GM12875 (cell line): ENCODE data around the gene NNT.

Experiments
- H3K4me3 ChIP-seq: one replicate; pipeline ENCODE4 v1.5.1; 2011; ENCODE audit warnings: low read depth, low read length, control low read depth
- CTCF ChIP-seq: IDR thresholded peaks from 2 replicates; pipeline ENCODE4 v1.5.1; 2011; ENCODE audit warnings: low read depth, mild to moderate bottlenecking, control low read depth, inconsistent platforms, low read length, moderate library complexity, borderline replicate concordance; ENCODE audit not compliant: insufficient read depth

Gene NNT

GRCh38 chr5:43638546-43638945 lies 35.6 kb downstream of the NNT start:
- TF ChIP-seq CTCF = no peak
- H3K4me3 ChIP-seq = no peak overlapping the region

- no peak overlapping the region for H3K4me3 ChIP-seq
- TF ChIP-seq CTCF = no peak
Observed at GRCh38 chr5:43639566-43639965, 36.6 kb downstream of the NNT start.

GRCh38 chr5:43642428-43642827 lies 39.4 kb downstream of the NNT start:
- no peak for TF ChIP-seq CTCF
- no peak overlapping the region for H3K4me3 ChIP-seq

GRCh38 chr5:43643327-43643726 lies 40.3 kb downstream of the NNT start:
- no peak for TF ChIP-seq CTCF

GRCh38 chr5:43643750-43644149 lies 40.8 kb downstream of the NNT start:
- no peak overlapping the region for H3K4me3 ChIP-seq

More at GRCh38 chr5:43643327-43643726, 40.3 kb downstream of the NNT start:
- H3K4me3 ChIP-seq = no peak overlapping the region

GRCh38 chr5:43646992-43647391 lies 44.0 kb downstream of the NNT start:
- H3K4me3 ChIP-seq = no peak overlapping the region
- no peak for TF ChIP-seq CTCF

More at GRCh38 chr5:43643750-43644149, 40.8 kb downstream of the NNT start:
- TF ChIP-seq CTCF = no peak

GRCh38 chr5:43647789-43648188 lies 44.8 kb downstream of the NNT start:
- TF ChIP-seq CTCF = no peak
- H3K4me3 ChIP-seq = no peak overlapping the region
